HG02798 (cell line): ENCODE data around the gene KIF22.
"Not testable (repeated sequence)": the region's sequence is repeated elsewhere in the genome, so short reads cannot be mapped to it uniquely, and the experiment has no call there.

Experiments used
- ATAC-seq: cut with Tn5 transposase; IDR thresholded peaks from one replicate; pipeline ENCODE4 v1.9.1; 2021; ENCODE audit warnings: mild to moderate bottlenecking; ENCODE audit not compliant: unreplicated experiment, poor library complexity

The KIF22 gene

DNA sequence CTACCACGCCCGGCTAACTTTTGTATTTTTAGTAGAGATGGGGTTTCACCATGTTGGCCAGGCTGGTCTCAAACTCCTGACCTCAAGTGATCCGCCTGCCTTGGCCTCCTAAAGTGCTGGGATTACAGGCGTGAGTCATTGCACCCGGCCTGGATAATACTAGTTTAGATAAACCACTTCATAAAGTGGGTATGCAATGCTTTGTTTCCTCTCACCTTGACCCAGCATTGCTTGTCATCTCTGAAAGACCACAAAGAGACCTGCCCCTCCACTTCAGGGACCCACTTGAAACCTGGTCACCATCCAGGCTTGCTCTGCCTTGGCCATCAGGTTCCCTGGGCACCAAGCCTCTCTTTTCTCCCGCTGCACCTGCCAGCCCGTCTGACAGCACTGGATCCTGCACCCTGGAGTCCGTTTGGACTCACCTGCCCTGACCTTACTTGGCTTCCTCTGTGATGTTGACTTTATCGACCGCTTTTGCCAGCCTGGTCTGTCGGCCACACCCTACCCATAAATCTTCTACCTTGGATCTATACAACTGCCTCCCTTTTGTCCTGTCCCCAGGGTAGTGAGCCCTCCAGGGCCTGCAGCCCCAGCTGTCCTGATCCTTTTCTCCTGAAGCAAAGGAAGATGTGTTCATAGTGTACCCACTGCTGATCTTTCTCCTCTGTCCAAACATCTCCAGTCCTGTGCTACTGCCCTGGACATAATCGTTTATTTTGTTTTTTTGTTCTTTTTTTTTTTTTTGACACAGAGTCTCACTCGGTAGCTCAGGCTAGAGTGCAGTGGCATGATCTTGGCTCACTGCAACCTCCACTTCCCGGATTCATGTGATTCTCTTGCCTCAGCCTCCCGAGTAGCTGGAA, 25.2 kb upstream of the KIF22 start:
- no peak for ATAC-seq

DNA sequence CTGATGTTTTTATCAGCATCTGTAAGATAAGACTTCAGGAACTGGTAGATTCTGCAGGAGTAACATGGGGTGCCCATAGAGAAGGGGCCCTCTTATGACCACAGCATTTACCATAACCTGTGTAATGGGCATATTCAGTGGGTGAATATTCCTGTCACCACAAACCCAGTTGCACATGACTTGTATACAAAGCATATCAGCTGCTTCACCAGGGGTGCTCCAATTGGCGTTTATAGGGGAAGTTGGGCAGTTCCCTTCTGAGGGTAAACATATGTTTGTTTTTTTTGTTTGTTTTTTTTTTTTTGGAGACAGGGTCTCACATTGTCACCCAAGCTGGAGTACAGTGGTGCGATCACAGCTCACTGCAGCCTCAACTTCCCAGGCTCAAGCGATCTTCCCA, 24.0 kb upstream of the KIF22 start:
- no peak for ATAC-seq

DNA sequence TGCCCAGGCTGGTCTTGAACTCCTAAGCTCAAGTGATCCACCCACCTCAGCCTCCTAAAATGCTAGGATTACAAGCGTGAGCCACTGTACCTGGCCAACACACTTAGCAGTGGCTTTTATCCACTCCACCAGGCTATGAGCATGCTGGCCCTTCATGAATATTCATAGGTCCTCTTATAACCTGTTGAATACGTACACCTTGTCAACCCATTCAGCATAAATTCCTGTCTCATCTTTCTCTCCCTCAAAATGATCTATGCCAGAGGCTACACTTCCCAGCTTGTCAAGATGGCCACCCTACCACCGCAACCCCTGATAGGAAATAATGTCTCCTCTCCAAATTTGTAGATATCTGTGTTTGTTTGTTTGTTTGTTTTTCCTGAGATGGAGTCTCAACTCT, 23.5 kb upstream of the KIF22 start:
- ATAC-seq: no peak

DNA sequence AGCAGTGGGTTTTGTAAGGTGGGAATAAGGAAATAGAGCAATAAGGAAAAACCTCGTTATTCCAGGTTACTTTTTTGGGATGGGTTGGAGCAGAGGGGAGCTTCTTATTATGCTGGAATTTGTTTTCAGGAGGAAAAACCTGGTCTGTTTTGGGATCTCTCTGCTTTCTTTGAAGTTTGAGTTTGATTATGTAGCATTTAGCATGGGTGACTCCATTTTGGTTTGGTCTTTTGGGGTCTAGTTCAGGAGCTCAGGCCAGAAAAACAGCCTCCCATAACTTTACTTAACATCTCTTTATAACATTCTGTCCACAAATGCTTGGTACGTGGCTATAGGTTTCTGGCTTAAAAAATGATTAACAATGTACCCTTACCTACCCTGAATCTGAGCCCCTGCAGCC, 21.0 kb upstream of the KIF22 start:
- ATAC-seq: no peak

DNA sequence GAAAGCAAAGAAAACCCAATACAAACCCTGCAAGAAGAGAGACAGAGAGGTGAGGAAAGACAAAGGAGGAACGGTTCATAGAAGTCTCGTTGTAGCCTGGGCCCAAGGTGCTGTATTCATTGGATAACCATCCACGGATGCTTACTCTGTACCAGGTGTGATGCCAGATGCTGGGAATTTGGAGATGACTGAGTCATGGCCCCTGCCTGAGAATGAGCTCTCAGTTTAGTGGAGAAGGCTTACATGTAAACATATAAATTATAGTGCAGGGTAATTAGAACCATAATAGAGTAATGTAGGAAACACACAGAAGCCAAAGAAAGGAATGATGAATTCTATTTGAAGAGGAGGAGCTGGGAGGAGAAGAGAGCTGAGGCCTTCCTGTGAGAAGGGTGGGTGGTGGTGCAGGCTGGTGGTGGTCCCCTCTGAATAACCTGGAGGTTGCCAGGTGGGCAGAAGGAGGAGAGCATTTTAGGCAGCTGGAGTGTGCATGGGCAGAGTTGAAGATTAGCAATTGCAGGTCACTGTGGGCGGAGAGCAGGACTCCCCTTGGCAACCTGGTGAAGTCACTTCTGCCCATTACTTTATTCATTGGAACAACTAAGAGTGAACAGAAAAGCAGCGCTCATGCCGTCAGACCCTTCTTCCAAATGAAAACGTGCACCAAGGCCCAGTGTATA, 20.2 kb upstream of the KIF22 start:
- ATAC-seq: no peak

DNA sequence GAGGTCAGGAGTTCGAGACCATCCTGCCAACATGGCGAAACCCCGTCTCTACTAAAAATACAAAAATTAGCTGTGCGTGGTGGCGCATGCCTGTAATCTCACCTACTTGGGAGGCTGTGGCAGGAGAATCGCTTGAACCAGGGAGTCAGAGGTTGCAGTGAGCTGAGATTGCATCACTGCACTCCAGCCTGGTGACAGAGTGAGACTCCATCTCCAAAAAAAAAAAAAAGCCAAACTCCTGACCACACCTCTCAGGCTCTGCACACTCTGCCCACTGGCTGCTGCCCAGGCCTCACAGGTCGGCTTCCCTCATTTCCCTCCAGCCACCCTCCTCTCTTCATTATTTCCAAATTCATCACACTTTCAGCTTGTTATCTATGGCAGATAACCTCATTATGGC, 18.2 kb upstream of the KIF22 start:
- ATAC-seq: not testable (repeated sequence)

DNA sequence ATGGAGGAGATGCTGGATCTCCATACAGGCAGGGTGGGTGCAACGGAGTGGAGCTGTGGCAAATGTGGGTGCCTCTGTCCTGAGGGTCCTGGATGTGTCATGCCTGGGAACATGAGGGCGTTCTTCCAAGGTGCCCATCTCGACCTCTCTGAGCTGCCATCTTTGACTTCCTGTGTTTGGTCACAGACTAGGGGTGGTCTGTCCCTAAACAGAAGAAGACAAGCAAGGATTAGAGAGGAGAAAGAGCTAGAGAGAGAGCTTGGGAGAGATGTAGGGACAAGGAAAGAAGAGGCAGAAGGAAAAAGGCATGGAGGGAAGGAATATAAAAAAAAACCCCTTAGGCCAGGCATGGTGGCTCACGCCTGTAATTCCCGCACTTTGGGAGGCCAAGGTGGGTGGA, 15.8 kb upstream of the KIF22 start:
- ATAC-seq: no peak

DNA sequence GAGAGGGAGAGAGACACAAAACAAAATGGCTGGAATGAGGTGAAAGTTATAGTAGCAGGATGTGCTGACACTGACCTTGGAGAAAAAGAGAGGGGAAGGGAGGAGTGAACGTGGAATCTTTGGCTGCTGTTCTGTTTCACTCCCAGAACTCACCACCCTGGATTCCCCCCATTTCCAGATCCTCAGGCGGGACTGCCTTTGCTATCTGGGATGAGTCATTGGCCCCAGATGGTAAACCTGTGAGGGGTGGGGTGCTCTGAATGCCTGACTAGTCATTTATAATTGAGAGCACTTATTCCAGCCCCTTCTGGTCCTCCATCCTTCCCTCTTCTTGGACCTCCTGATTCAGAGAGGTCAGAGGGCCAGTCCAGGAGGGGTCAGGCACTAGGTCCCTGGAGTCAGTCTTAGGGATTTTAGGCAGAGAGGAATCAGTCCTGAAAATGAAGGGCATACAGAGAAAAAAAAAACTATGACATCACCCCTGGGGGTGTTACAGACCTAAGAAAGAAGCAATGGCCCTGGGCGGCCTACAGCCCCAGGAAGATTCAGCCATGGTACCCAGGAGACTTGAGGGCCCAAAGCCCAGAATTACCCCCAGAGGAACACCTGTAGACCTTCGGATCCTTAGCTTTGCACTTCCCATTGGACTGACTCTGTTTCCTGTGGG, 14.7 kb upstream of the KIF22 start:
- ATAC-seq: no peak

DNA sequence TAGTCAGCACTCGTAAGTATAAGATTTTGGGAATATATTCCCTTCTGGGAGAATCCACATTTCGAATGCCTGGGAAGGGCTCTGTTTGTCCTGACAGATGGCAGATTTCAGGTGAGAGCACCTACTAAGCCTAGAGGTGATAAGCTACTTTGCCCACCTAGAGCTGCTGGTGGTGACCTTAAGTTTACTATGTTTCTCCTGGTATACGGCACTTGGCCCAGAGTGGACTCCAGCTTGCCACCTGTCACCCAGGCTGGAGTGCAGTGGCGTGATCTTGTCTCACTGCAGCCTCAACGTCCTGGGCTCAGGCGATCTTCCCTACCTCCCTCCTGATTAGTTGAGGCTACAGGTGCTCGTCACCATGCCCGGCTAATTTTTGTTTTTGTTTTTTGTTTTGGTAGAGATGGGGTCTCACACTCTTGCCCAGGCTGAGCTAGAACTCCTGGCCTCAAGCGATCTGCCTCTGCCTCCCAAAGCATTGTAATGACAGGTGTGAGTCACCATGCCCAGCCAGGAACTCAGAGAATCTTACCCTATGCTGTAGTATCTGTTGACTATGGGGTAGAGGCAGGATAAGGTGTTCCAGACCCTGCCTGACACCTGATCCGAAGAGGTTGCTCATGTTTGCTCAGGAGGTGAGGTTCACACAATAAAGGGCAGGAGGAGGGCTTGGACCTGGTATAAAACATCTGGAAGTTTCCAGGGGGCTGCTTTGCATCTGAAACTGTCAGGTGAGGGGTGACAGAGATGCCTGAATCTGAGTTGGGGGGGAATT, 12.8 kb upstream of the KIF22 start, which contains the start of gene ZG16:
ZG16 (plus strand) TSS at position 681 of the 775 bp plus-strand sequence. CDS start 1,011 bp downstream, outside the sequence.
- no peak for ATAC-seq

DNA sequence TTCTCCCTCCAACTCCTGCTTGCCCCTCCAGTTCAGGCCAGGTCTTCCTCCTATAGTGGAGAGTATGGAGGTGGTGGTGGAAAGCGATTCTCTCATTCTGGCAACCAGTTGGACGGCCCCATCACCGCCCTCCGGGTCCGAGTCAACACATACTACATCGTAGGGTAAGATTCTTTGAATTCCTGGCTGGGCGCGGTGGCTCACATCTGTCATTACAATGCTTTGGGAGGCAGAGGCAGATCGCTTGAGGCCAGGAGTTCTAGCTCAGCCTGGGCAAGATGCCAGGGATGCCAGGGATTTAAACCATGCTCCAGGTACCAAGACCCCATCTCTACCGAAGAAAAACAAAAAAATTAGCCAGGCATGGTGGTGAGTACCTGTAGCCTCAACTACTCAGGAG, 11.1 kb upstream of the KIF22 start:
- no peak for ATAC-seq

DNA sequence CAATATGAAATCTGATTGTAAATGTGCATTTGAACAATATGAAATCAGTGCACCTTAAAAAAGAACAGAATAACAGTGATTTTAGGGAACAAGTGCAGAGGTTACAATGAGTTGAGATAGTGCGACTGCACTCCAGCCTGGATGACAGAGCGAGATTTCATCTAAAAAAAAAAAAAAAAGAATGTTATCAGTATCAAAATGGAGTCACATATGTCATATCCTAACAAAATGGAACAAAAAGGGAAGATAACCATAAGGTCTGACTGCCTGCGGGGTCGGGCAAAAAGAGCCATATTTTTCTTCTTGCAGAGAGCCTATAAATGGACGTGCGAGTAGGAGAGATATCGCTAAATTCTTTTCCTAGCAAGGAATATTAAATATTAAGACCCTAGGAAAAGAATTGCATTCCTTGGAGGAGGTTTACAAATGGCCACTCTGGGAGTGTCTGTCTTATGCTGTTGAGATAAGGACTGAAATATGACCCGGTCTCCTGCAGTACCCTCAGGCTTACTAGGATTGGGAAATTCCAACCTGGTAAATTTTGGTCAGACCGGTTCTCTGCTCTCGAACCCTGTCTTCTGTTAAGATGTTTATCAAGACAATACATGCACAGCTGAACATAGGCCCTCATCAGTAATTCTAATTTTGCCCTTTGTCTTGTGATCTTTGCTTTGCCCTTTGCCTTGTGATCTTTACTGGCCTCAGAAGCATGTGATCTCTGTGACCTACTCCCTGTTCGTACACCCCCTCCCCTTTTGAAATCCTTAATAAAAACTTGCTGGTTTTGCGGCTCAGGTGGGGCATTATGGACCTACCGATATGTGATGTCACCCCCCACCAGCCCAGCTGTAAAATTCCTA, 7.2 kb upstream of the KIF22 start:
- not testable (repeated sequence) for ATAC-seq

DNA sequence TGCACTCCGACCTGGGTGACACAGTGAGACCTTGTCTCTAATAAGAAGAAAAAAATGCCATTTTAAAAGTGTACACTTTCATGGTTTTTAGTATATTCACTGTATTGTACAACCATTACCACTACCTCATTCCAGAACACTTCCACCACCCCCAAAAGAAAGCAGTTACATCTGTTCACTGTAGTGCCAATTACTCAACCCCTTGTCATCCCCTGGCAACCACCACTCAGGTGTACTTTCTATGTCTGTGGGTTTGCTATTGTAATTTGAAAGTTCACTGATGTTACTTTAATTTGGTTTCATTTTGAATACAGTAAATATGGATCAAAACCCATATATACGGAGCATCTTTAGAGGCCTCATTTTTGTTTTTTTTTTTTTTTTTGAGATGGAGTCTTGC, 6.4 kb upstream of the KIF22 start:
- no peak for ATAC-seq

DNA sequence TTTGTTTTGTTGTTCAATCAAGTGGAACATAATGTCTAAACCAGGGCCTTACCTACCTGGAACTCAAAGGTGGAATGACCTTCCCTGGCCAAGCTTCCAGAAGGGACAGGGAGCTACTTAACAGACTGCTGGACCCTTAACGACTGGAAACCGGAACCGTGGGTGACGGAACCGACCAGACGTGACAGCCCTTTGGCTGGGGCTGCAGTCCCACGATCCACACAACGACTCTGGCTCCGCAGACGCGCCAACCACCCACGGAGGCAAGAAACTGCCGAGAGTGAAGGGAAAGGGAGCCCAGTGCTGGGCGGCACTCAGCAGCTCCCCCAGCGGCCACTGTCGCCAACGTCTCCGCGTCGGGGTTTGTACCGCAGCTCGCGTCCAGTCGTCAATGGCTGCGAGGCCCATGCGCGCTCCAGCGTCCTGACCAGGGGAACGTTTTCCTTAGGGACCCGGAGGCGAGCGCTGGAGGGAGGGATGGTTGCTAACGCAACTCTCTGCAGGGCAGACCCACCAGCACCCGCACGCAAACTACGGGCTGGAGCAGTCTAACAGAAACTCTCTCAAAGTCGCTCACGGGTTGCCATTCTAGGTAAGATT, 5.5 kb upstream of the KIF22 start:
- ATAC-seq: no peak

DNA sequence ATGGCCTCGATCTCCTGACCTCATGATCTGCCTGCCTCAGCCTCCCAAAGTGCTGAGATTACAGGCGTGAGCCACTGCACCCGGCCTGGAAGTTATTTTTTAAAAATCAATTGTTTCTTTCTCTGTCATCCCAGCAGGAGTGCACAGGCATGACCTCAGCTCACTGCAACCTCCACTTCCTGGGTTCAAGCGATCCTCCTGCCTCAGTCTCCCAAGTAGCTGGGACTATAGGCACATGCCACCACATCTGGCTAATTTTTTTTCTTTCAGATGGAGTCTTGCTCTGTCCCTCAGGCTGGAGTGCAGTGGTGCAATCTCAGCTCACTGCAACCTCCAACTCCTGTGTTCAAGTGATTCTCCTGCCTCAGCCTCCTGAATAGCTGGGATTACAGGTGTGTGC, 3.4 kb upstream of the KIF22 start:
- ATAC-seq: not testable (repeated sequence)

DNA sequence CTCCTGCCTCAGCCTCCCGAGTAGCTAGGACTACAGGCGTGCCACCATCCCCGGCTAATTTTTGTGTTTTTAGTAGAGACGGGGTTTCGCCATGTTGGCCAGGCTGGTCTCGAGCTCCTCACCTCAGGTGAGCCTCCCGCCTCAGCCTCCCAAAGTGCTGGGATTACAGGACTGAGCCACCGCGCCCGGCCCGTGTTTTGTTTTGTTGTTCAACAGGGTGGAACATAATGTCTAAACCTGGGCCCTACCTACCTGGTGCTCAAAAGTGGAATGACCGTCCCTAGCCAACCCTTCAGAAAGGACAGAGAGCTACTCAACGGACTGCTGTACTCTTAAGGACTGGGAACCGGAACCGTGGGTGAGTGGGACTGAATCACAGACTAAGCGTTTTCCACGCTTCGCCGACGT, 772 bp upstream of the KIF22 start:
- ATAC-seq: no peak

DNA sequence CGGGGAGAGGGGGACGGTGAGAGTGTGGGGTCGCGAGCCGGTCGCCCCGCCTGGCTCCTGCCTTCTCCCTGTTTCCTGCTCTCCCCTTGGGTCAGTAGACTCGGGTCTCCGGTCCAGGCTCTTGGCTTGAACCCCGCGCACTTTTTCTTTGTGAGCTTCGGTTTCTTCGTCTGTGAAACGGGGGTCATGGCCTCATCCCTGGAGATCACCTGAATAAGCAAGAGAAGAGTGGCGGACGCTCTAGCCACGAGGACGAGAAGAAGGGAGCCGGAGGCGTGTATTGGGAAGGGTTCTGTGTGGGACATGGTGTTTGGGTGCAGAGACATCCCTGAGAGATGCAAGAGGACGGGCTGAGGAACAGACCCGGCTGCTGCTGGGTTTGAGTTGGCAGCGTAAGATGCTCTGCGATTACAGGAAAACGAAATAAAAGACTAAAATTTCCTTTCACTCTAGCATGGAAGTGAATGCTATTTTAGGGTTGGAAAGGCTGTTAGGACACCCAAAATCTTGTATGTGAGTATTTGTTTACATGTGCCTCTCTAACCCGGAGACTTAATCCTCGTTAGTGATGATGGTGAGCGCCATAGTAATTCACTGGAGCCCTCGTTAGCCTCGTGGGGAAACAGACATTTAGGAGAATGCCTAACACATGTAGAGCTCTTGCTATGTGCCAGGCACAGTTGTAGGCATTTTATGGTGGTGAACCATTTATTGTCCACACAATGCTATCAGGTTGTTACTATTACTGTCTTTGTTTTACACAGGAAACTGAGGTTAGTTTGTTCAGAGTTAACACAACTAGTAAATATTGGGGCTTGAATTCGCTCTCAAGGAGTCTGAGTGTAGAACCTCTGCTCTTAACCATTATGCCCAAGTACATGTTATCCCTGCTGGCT, 646 bp downstream of the KIF22 start:
- ATAC-seq: no peak

DNA sequence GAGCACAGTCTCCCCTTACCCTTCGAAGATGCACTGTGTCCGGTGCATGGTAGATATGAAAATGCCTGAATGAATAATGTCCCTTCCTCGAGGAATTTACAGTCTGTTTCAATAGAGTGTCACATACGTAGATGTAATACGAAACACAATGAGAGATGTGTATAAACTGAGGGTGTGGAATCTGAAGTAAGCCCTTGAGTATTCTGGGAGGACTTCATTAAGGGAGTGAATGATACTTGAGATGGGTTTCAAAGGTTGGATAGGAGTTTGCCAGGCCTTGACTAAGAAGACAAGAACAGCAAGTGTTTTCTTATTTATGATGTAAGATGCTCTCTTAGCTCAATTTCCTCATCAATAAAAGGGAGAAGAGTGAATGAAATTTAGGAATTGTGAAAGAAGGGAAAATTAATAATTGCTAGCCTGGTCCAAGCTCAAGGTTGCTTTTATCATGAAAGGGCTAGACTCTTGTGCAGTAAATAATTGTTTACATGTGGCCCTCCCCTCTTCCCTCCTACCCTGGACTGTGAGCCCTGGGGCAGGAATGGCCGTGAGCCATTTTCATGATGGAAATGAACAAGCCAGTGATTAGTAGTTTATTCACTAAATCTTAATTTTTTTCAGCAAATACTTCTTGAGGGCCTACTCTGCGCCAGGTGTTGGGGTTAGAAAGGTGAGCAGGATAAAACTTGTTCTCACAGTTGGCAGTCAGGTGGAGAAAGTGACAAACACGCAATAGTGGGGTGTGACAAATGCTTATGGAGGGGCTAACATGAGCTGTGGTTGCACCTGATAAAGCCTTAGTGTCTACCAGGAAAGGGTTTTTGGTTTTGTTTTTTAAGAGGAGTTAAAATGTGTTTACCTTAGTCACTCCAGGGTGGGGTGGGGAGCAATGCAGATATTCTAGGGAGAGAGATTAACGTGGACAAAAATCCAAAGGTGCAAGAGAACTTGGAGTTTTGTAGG, 1.6 kb downstream of the KIF22 start:
- no peak for ATAC-seq
